MM.1S (cell line): ENCODE results near the gene HAND2.

ENCODE experiments used
- DNase-seq: peaks from one replicate; pipeline ENCODE4 v3.0.0-alpha.2; 2015
- H2AFZ ChIP-seq: fragments of 300-600 bp; sonication (generic); 2 replicates; pipeline ENCODE4 v1.6.0; 2016; ENCODE audit warnings: antibody characterized with exemption, low read length
- H3F3A ChIP-seq: fragments of 300-600 bp; sonication (generic); 2 replicates; pipeline ENCODE4 v1.6.1; 2016; ENCODE audit warnings: mild to moderate bottlenecking, antibody characterized with exemption, low read length, moderate library complexity, mixed read lengths; ENCODE audit not compliant: insufficient read depth
- H3K27ac ChIP-seq: fragments of 300-600 bp; sonication (generic); 2 replicates; pipeline ENCODE4 v1.5.1; 2016; ENCODE audit warnings: mild to moderate bottlenecking, low read length
- H3K27me3 ChIP-seq: fragments of 300-600 bp; sonication (generic); replicated peaks from 2 replicates; pipeline ENCODE4 v1.6.0; 2016; ENCODE audit warnings: low read length; ENCODE audit not compliant: insufficient read depth
- H3K36me3 ChIP-seq: fragments of 300-600 bp; sonication (generic); replicated peaks from 2 replicates; pipeline ENCODE4 v1.6.1; 2016; ENCODE audit warnings: mild to moderate bottlenecking, low read length, mixed read lengths; ENCODE audit not compliant: insufficient read depth
- H3K4me1 ChIP-seq: fragments of 300-600 bp; sonication (generic); 2 replicates; pipeline ENCODE4 v1.6.1; 2016; ENCODE audit warnings: low read length, mixed read lengths
- H3K4me2 ChIP-seq: fragments of 300-600 bp; sonication (generic); 2 replicates; pipeline ENCODE4 v1.6.0; 2016; ENCODE audit warnings: low read depth, low read length
- H3K4me3 ChIP-seq: fragments of 300-600 bp; sonication (generic); 2 replicates; pipeline ENCODE4 v1.5.1; 2016; ENCODE audit warnings: low read length, mixed read lengths
- H3K79me2 ChIP-seq: fragments of 300-600 bp; sonication (generic); 2 replicates; pipeline ENCODE4 v1.6.1; 2016; ENCODE audit warnings: mixed run types, low read length, mixed read lengths
- H3K9ac ChIP-seq: fragments of 300-600 bp; sonication (generic); 2 replicates; pipeline ENCODE4 v1.6.1; 2016; ENCODE audit warnings: low read length, mixed read lengths
- H3K9me2 ChIP-seq: fragments of 300-600 bp; sonication (generic); replicated peaks from 2 replicates; pipeline ENCODE4 v1.6.1; 2016; ENCODE audit warnings: mild to moderate bottlenecking, low read length, mixed read lengths; ENCODE audit not compliant: insufficient read depth
- H3K9me3 ChIP-seq: fragments of 300-600 bp; sonication (generic); replicated peaks from 2 replicates; pipeline ENCODE4 v1.6.1; 2016; ENCODE audit warnings: mild to moderate bottlenecking, low read length, mixed read lengths; ENCODE audit not compliant: insufficient read depth
- H4K20me1 ChIP-seq: fragments of 300-600 bp; sonication (generic); 2 replicates; pipeline ENCODE4 v1.6.1; 2016; ENCODE audit warnings: mild to moderate bottlenecking, low read length, moderate library complexity, mixed read lengths; ENCODE audit not compliant: insufficient read depth
- EZH2 ChIP-seq: fragments of 300-600 bp; sonication (generic); optimal IDR thresholded peaks from 2 replicates; pipeline ENCODE3; 2017; ENCODE audit warnings: low read depth, mild to moderate bottlenecking, antibody characterized with exemption, low read length, mixed read lengths
- EZH2phosphoT487 ChIP-seq: fragments of 300-600 bp; sonication (generic); IDR thresholded peaks from 2 replicates; pipeline ENCODE4 v1.6.1; 2018; ENCODE audit warnings: antibody characterized with exemption, low read length
- TF ChIP-seq, protein P1 (sequence below): fragments of 300-600 bp; sonication (generic); IDR thresholded peaks from 2 replicates; pipeline ENCODE4 v1.5.1; 2016; ENCODE audit warnings: antibody characterized with exemption, low read length, mixed read lengths

The HAND2 gene

DNA sequence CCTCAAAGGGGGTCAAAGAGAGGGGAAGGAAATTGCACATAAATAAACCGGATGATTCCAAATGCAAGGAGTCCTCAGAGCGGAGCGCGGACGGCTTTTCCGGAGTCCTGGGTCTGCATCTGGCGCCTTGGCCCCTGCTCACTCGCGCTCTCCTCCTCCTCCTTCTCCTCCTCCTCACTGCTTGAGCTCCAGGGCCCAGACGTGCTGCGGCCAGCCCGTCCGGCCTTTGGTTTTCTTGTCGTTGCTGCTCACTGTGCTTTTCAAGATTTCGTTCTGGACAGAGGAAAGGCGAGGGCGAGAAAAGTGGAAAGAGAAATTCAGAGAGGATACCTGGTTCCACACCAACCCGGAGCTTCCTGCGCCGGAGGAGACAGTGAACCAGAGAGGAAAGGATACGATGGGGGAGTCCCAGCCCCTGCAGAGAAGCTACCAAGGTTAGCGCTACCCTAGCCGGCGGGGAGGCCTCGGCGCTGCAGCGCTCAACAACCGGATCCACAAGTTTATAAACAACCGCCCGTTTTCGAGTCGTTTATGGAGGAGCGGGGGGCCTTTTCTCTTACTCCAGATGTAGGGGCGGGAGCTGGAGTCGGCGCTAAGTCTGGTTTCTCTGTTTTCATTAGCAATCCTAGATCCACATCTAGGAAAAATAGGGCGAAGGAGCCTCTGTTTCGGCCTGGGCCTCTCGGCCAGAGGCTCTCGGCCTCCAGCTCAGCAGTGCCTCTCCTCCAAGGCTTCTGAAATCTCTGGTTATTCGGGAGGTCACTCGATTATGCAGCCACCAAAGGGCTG lies 2.7 kb downstream of the HAND2 start:
- TF ChIP-seq, protein P1, sequence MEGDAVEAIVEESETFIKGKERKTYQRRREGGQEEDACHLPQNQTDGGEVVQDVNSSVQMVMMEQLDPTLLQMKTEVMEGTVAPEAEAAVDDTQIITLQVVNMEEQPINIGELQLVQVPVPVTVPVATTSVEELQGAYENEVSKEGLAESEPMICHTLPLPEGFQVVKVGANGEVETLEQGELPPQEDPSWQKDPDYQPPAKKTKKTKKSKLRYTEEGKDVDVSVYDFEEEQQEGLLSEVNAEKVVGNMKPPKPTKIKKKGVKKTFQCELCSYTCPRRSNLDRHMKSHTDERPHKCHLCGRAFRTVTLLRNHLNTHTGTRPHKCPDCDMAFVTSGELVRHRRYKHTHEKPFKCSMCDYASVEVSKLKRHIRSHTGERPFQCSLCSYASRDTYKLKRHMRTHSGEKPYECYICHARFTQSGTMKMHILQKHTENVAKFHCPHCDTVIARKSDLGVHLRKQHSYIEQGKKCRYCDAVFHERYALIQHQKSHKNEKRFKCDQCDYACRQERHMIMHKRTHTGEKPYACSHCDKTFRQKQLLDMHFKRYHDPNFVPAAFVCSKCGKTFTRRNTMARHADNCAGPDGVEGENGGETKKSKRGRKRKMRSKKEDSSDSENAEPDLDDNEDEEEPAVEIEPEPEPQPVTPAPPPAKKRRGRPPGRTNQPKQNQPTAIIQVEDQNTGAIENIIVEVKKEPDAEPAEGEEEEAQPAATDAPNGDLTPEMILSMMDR, result no peak
- TF ChIP-seq EZH2 (no peak), EZH2phosphoT487 (no peak)
- no peak overlapping the region for H3K4me2 ChIP-seq
- no peak overlapping the region for H3K27ac ChIP-seq
- H3K27me3 ChIP-seq, result no peaks in the 10 kb centered on the region; the same call in 1 of the 2 replicates
- no peak overlapping the region for H2AFZ ChIP-seq
- H3K9me3 ChIP-seq, result no peaks in the 10 kb centered on the region
- no peaks in the 10 kb centered on the region for H4K20me1 ChIP-seq
- H3K4me3 ChIP-seq, result no peak overlapping the region
- H3K79me2 ChIP-seq, result no peaks in the 10 kb centered on the region
- no peaks in the 10 kb centered on the region for H3F3A ChIP-seq
- no peaks in the 10 kb centered on the region for H3K9me2 ChIP-seq
- no peak overlapping the region for H3K9ac ChIP-seq
- no peaks in the 10 kb centered on the region for H3K4me1 ChIP-seq
- no peaks in the 10 kb centered on the region for H3K36me3 ChIP-seq
- DNase-seq, result no peak

DNA sequence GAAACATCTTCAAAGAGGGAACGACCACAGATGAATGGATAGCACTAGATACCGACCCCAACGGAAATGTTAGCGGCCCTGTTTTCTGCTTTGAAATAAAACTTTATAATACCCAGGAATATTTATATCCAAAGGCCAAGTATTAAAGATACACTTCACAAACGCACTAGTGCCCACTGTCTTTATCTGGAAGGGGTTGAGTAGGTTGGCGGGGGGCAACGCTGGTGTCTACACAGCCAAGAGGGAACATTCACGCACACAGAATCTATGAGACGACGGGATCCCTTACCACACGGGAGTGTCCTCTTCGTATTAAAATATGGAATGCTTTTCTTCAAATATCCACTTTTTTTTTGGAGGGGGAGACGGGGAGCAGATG lies 3.3 kb downstream of the HAND2 start:
- Histone ChIP-seq H3K4me3 (no peak overlapping the region), H4K20me1 (no peaks in the 10 kb centered on the region), H3K9me2 (no peaks in the 10 kb centered on the region), H3K9me3 (no peaks in the 10 kb centered on the region), H2AFZ (no peak overlapping the region), H3K27me3 (no peaks in the 10 kb centered on the region; the same call in 1 of the 2 replicates), H3F3A (no peaks in the 10 kb centered on the region), H3K9ac (no peak overlapping the region), H3K4me1 (no peaks in the 10 kb centered on the region), H3K4me2 (no peak overlapping the region), H3K27ac (no peak overlapping the region), H3K36me3 (no peaks in the 10 kb centered on the region), H3K79me2 (no peaks in the 10 kb centered on the region)
- no peak for TF ChIP-seq EZH2phosphoT487
- TF ChIP-seq, protein P1, result no peak
- no peak for TF ChIP-seq EZH2
- no peak for DNase-seq

DNA sequence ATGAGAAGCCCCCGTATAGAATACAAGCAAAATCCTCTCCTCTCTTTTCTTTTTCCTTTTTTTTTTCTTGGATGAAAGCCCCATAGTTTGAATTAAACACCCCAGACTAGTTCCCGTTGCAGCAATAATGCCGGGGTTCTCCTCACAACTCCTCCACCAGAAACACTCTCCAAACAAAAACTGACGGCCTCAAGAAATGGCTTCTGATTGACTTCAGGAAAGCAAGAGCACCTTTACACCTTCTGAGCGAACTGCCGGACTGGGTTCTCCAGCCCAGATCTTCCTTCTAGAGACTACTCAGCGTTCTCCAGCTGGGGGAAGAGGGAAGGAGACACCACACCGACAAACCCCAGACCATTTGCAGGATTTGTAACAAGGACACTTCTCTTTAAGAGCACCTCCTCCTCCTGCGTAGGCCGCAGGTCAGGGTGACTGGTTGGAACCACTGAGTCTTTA lies 4.0 kb downstream of the HAND2 start:
- Histone ChIP-seq H3K27ac (no peak overlapping the region), H3K36me3 (no peaks in the 10 kb centered on the region), H2AFZ (no peak overlapping the region), H3K9me2 (no peaks in the 10 kb centered on the region), H3K79me2 (no peaks in the 10 kb centered on the region), H4K20me1 (no peaks in the 10 kb centered on the region), H3K4me3 (no peak overlapping the region), H3K4me2 (no peak overlapping the region), H3K9ac (no peak overlapping the region), H3F3A (no peaks in the 10 kb centered on the region), H3K27me3 (no peaks in the 10 kb centered on the region; the same call in 1 of the 2 replicates), H3K9me3 (no peaks in the 10 kb centered on the region), H3K4me1 (no peaks in the 10 kb centered on the region)
- DNase-seq, result no peak
- no peak for TF ChIP-seq EZH2
- TF ChIP-seq, protein P1, result no peak
- TF ChIP-seq EZH2phosphoT487, result no peak
